22Rv1 (cell line): ENCODE data around the gene HDAC6.

Experiments used
- H3K27ac ChIP-seq: fragments of 450-650 bp; 2 replicates; pipeline ENCODE4 v1.5.1; 2017
- ZFX ChIP-seq: fragments of 450-650 bp; IDR thresholded peaks from 2 replicates; pipeline ENCODE4 v1.6.1; 2017; ENCODE audit warnings: antibody characterized with exemption, borderline replicate concordance
- TF ChIP-seq, protein P1 (sequence below): fragments of 450-650 bp; IDR thresholded peaks from 2 replicates; pipeline ENCODE4 v1.5.1; 2017; ENCODE audit warnings: mild to moderate bottlenecking

Gene HDAC6

GRCh38 chrX:48801280-48802088, at the start of gene HDAC6:
HDAC6 (plus strand) TSS chrX:48802067; CDS start chrX:48802693, 626 bp downstream.
- H3K27ac ChIP-seq = peak within 1 kb of the TSS; percentile 85
- TF ChIP-seq, protein P1, sequence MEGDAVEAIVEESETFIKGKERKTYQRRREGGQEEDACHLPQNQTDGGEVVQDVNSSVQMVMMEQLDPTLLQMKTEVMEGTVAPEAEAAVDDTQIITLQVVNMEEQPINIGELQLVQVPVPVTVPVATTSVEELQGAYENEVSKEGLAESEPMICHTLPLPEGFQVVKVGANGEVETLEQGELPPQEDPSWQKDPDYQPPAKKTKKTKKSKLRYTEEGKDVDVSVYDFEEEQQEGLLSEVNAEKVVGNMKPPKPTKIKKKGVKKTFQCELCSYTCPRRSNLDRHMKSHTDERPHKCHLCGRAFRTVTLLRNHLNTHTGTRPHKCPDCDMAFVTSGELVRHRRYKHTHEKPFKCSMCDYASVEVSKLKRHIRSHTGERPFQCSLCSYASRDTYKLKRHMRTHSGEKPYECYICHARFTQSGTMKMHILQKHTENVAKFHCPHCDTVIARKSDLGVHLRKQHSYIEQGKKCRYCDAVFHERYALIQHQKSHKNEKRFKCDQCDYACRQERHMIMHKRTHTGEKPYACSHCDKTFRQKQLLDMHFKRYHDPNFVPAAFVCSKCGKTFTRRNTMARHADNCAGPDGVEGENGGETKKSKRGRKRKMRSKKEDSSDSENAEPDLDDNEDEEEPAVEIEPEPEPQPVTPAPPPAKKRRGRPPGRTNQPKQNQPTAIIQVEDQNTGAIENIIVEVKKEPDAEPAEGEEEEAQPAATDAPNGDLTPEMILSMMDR = no peak
- TF ChIP-seq ZFX = no peak

- H3K27ac ChIP-seq = no peak overlapping the region
- no peak for TF ChIP-seq ZFX
- TF ChIP-seq, protein P1 = no peak
Observed at GRCh38 chrX:48752498-48752897, 49.4 kb upstream of the HDAC6 start.

DNA sequence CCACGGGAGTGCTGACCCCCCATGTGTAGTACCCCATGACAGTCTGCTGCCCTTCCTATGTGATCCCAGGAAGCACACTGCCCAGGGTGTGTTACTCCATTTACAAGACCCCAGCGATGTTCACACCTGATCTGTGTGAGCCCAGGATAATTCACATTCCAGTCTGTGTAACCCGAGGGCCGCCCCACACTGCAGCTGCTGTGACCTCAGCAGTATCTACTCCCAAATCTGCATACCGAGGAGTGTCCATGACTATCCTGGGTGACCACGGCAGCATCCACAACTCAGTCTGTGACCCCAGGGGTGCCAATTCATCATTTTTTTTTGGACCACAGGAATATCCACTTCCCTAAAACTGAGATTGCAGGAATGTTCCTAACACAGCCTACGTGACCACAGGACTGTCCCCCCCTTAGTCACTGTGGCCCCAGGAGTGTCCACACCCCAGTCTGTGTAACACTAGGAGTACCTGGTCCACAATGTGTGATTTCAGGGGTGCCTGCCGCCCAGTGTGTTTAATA, 48.1 kb upstream of the HDAC6 start:
- H3K27ac ChIP-seq = no peak overlapping the region
- TF ChIP-seq, protein P1 = no peak
- no peak for TF ChIP-seq ZFX

DNA sequence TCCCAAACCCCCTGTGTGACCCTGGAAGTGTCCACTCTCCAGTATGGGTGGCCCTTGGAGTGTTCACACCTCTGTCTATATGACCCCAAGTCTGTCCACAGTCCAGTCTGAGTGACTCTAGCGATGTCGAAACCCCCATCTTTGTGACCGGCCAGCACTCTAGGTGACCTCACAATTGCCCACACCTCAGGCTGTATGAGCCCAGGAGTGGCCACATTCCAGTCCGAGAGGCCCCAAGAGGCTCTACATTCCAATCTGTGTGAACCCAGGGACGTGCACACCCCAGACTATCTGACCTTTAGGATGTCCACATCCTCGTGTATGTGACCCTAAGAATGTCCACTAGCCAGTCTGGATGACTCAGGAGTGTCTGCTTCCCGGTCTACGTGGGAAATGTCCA, 47.6 kb upstream of the HDAC6 start:
- TF ChIP-seq ZFX = no peak
- TF ChIP-seq, protein P1 = no peak
- H3K27ac ChIP-seq = no peak overlapping the region

- no peak within 1 kb of the TSS for H3K27ac ChIP-seq
- TF ChIP-seq ZFX = no peak
- TF ChIP-seq, protein P1 = peak; percentile 51
Observed at GRCh38 chrX:48761674-48762471, 40.0 kb upstream of the HDAC6 start, which contains the start of gene GLOD5. GLOD5 (plus strand) TSS chrX:48761747; CDS start chrX:48761791, 44 bp downstream.

- H3K27ac ChIP-seq = no peak overlapping the region
- TF ChIP-seq, protein P1 = no peak
- no peak for TF ChIP-seq ZFX
Observed at GRCh38 chrX:48769230-48769629, 32.6 kb upstream of the HDAC6 start.
